Gastrocnemius medialis (tissue), 4 donors: ENCODE results near the gene NUAK2. TPM values are rescaled to one million over a fixed set of nuclear protein-coding genes. Genes with fewer than 3 reads are reported as not detected.
"Not testable (repeated sequence)": the region's sequence is repeated elsewhere in the genome, so short reads cannot be mapped to it uniquely, and the experiment has no call there.

Experiments used
- ATAC-seq, 2 donors: fragments of 150-250 bp; one replicate each; pipeline ENCODE4 v1.9.1; 2016
- DNase-seq, 2 donors: peaks; one replicate each; pipeline ENCODE4 v3.0.0-alpha.2; 2019
- H3K27ac ChIP-seq, 4 donors: fragments of 200-600 bp; sonication (generic); 1 replicate in 1 of 4; 2 replicates in 3 of 4; pipeline ENCODE4 v1.5.1; 2016 to 2018; ENCODE audit warnings: mild to moderate bottlenecking in 2 of 4, moderate library complexity in 1 of 4
- H3K27me3 ChIP-seq, 3 donors: fragments of 200-600 bp; sonication (generic) in 2 of 3; 1 replicate in 1 of 3; 2 replicates in 2 of 3; pipeline versions ENCODE4 v1.5.1 to v1.6.0; 2016 to 2019; ENCODE audit warnings: mild to moderate bottlenecking in 1 of 3, moderate library complexity in 1 of 3
- H3K36me3 ChIP-seq, 2 donors: fragments of 200-600 bp; sonication (generic) in 1 of 2; one replicate each; pipeline ENCODE4 v1.5.1; 2017 to 2018
- H3K4me1 ChIP-seq, 2 donors: fragments of 200-600 bp; sonication (generic) in 1 of 2; one replicate each; pipeline ENCODE4 v1.5.1; 2016 to 2017; ENCODE audit warnings: mild to moderate bottlenecking in 2 of 2
- H3K4me3 ChIP-seq, 4 donors: fragments of 200-600 bp; sonication (generic) in 3 of 4; 1 replicate in 1 of 4; 2 replicates in 3 of 4; pipeline ENCODE4 v1.5.1; 2016 to 2019; ENCODE audit warnings: mild to moderate bottlenecking in 2 of 4
- H3K9me3 ChIP-seq, 3 donors: fragments of 200-600 bp; sonication (generic) in 2 of 3; 1 replicate in 1 of 3; 2 replicates in 2 of 3; pipeline ENCODE4 v1.5.1; 2016 to 2019
- POLR2A ChIP-seq, 2 donors: fragments of 450-650 bp; IDR thresholded peaks; one replicate each; pipeline ENCODE4 v1.6.1; 2017; ENCODE audit warnings: antibody characterized with exemption in 2 of 2, mild to moderate bottlenecking in 2 of 2, moderate library complexity in 2 of 2
- in situ Hi-C, 4 donors: fragments of 200-750 bp; cut with MboI; loops; one replicate each; pipeline versions ENCODE4 v1.15.0 to v1.8.0; 2017; ENCODE audit warnings: low sequenced_read_pairs in 4 of 4
- intact Hi-C: fragments of 100-400 bp; cut with DNase I; formaldehyde crosslinking; loops from one replicate; pipeline ENCODE4 v1.15.1; 2023; ENCODE audit warnings: low total_unique reads
- total RNA-seq, 4 donors: library from RNA; depleted of rRNA; stranded (reverse); fragments of >200 nt; gene quantifications; one replicate each; pipeline versions ENCODE4 v1.1.0 to v1.2.3, GENCODE V29; 2016
- TF ChIP-seq, protein P1 (sequence below), 5 experiments: fragments of 450-650 bp in 3 of 5; fragments of 200-600 bp in 2 of 5; sonication (generic) in 2 of 5; IDR thresholded peaks in 4 of 5; conservative IDR thresholded peaks in 1 of 5; 1 replicate in 4 of 5; 2 replicates in 1 of 5; pipeline ENCODE4 v1.5.1; 2016 to 2019; ENCODE audit warnings: antibody characterized with exemption in 5 of 5, mild to moderate bottlenecking in 3 of 5, moderate library complexity in 3 of 5

NUAK2 gene
- total RNA-seq, 4 donors from 2014 or later, result 0.42 to 1.9 (median 0.58) TPM

DNA sequence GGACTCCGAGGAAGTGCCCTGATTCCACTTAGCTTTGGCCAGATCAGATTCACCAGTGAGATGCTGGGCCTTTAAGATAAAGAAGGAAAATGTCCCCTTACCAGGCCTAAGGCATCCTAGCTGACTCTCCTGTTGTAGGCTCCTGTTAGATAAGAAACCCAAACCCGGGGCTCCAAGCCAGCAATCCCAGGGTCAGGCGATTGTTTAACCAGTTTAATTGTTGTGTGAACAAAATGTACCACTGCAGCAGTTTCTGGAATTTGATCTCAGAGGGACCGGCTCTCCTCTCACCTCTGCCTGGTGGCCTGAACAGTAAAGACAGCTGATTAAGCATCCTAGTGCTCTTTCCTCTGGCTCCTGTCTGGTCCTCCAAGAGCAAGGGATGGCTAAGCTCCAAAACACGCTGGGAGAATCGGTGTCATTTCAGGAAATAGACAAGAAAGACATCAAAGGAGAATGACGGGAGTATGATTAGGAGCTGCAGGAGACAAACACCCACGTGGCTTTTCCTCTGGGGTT lies 44.5 kb upstream of the NUAK2 start:
- H3K27me3 ChIP-seq, result no peaks in the 10 kb centered on the region
- in situ Hi-C loops, result no loop called here
- intact Hi-C loops, result no loop called here

DNA sequence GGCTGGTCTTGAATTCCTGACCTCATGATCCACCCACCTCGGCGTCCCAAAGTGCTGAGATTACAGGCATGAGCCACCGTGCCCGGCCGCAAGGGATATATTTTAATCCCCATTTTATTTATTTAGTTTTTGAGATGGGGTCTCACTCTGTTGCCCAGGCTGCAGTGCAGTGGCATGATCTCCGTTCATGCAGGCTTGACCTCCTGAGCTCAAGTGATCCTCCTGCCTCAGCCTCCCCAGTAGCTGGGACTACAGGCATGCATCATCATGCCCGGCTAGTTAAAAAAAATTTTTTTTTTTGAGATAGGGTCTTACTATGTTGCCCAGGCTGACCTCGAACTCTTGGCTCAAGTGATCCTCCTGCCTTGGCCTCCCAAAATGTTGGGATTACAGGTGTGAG lies 43.5 kb upstream of the NUAK2 start:
- H3K36me3 ChIP-seq, H3K27me3 ChIP-seq, H3K4me1 ChIP-seq, H3K9me3 ChIP-seq, intact Hi-C loops, in situ Hi-C loops, H3K27ac ChIP-seq, DNase-seq, ATAC-seq, H3K4me3 ChIP-seq: not testable (repeated sequence)

More for the DNA sequence above, 44.5 kb upstream of the NUAK2 start:
- Histone ChIP-seq H3K27ac (no peak overlapping the region), H3K4me3 (no peak overlapping the region), H3K9me3 (no peaks in the 10 kb centered on the region), H3K36me3 (no peaks in the 10 kb centered on the region), H3K4me1 (no peaks in the 10 kb centered on the region)
- DNase-seq, result no peak
- no peak for TF ChIP-seq POLR2A (IDR thresholded peaks at IDR 0.05)
- TF ChIP-seq, protein P1, sequence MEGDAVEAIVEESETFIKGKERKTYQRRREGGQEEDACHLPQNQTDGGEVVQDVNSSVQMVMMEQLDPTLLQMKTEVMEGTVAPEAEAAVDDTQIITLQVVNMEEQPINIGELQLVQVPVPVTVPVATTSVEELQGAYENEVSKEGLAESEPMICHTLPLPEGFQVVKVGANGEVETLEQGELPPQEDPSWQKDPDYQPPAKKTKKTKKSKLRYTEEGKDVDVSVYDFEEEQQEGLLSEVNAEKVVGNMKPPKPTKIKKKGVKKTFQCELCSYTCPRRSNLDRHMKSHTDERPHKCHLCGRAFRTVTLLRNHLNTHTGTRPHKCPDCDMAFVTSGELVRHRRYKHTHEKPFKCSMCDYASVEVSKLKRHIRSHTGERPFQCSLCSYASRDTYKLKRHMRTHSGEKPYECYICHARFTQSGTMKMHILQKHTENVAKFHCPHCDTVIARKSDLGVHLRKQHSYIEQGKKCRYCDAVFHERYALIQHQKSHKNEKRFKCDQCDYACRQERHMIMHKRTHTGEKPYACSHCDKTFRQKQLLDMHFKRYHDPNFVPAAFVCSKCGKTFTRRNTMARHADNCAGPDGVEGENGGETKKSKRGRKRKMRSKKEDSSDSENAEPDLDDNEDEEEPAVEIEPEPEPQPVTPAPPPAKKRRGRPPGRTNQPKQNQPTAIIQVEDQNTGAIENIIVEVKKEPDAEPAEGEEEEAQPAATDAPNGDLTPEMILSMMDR (IDR thresholded peaks at IDR 0.05 in 4 of 5, conservative IDR thresholded peaks at IDR 0.05 in 1 of 5), result no peak
- ATAC-seq, result peak in 1 of 2 donors; percentile 23

DNA sequence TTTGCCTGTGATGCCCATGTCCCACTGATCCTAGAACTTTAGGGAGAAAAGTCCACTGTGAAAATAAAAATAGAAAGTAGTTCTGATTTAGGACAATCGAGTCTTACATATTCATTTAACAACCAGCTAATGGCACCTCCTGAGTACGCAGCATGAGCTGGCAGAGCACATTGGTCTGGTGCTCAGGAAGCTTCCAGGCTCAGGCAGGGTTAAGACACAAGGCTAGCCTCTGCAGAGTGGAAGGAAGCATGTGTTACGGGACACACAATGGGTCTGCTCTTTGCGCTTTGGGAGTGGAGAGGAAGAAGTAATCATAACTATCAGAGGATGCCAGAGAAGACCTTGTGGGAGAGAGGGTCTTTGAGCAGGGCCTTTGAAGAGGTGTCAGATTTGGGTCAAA lies 39.3 kb upstream of the NUAK2 start:
- in situ Hi-C loops, result no loop called here

DNA sequence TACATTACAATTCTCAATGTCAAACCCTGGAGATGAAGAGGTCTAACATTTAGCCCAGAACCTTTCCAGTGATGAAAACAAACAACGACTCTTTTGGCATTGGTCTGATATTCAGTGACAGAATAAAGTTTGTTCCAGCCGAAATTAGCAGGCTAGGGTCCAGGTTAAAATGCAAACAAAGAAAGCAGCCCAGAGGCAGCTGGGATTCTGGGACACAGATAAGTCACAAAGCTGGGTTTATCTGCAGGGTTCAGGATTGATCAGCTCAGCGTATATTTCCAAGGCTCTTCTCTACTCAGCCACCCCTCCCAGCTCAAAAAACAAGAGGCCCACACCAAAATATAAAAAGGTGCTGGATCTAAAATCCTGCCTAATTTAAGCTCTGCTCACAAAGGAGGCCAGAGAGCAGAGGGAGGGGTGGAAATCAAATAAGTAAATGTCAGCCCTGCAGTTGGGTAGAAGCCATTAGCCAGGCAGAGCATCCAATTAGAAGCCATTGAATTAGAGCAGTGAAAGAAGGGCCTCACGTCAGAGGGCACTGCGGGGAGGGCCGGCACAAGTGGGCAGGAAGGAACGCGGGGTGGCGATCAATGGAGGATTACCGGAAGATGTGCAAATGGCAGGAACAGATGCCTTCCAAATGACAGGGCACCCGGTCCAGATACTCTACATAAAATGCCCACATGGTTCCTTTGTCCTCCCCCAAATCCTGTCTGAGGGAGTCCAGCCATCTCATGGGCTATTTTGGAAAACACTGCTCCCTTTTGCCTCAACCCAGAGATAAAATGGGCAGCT lies 38.4 kb upstream of the NUAK2 start:
- ATAC-seq (no peak), DNase-seq (no peak)
- Histone ChIP-seq H3K36me3 (no peaks in the 10 kb centered on the region), H3K4me1 (no peaks in the 10 kb centered on the region), H3K9me3 (no peaks in the 10 kb centered on the region), H3K27me3 (peaks cover 2 to 12% (median 9%) of the 10 kb centered on the region in 3 donors), H3K27ac (no peak overlapping the region), H3K4me3 (no peak overlapping the region)
- in situ Hi-C loops (loop anchor here in 2 of 4 donors (10.0 kb wide), 2 partner anchors 125 to 165 kb away; no protein-coding TSS in a partner anchor), intact Hi-C loops (loop anchor here (10.0 kb wide), 1 partner anchor 125 kb away; no protein-coding TSS in a partner anchor)
- no peak for TF ChIP-seq POLR2A (IDR thresholded peaks at IDR 0.05)

More for the DNA sequence above, 39.3 kb upstream of the NUAK2 start:
- ATAC-seq (no peak), DNase-seq (no peak)
- Histone ChIP-seq H3K36me3 (no peaks in the 10 kb centered on the region), H3K4me1 (no peaks in the 10 kb centered on the region), H3K27ac (no peak overlapping the region), H3K27me3 (peaks cover 2 to 12% (median 9%) of the 10 kb centered on the region in 3 donors), H3K9me3 (no peaks in the 10 kb centered on the region), H3K4me3 (no peak overlapping the region)
- intact Hi-C loops, result no loop called here
- TF ChIP-seq POLR2A (IDR thresholded peaks at IDR 0.05), result no peak
- TF ChIP-seq, protein P1 (IDR thresholded peaks at IDR 0.05 in 4 of 5, conservative IDR thresholded peaks at IDR 0.05 in 1 of 5), result no peak

DNA sequence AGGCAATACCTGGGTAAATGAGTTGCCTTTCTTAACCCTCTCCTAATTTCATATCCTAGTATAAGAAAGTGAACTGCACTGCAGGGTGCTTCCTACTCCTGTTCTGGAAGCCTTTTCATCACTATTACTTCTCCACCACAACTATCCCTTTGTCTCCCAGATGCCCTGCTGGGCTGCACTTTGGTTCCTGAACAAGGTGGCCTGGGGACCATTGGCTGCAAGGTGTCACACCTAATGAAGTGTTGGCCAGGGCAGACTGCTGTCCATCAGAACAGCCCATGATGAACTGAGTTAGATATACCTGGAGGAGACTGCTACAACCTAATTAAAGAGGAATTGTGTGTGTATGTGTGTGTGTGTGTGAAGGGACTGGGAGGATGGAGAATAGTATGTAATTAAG lies 37.0 kb upstream of the NUAK2 start:
- TF ChIP-seq, protein P1 (IDR thresholded peaks at IDR 0.05 in 4 of 5, conservative IDR thresholded peaks at IDR 0.05 in 1 of 5), result no peak
- no peak for TF ChIP-seq POLR2A (IDR thresholded peaks at IDR 0.05)

More for the DNA sequence above, 37.0 kb upstream of the NUAK2 start:
- H3K4me3 ChIP-seq, result no peak overlapping the region
- no peaks in the 10 kb centered on the region for H3K9me3 ChIP-seq
- ATAC-seq (no peak), DNase-seq (no peak)
- H3K27me3 ChIP-seq, result peaks cover 2 to 12% (median 9%) of the 10 kb centered on the region in 3 donors
- intact Hi-C loops (loop anchor here (10.0 kb wide), 1 partner anchor 126 kb away; no protein-coding TSS in a partner anchor), in situ Hi-C loops (loop anchor here in 2 of 4 donors (10.0 kb wide), 2 partner anchors 126 to 166 kb away; no protein-coding TSS in a partner anchor)
- no peak overlapping the region for H3K27ac ChIP-seq
- no peaks in the 10 kb centered on the region for H3K36me3 ChIP-seq
- H3K4me1 ChIP-seq, result no peaks in the 10 kb centered on the region
